Kasumi-1 (cell line): Measurements from ENCODE around the gene PCDHGA4.
"Not testable (repeated sequence)": the region's sequence is repeated elsewhere in the genome, so short reads cannot be mapped to it uniquely, and the experiment has no call there.

Source experiments
- DNase-seq, 2 experiments: peaks; one replicate each; lab custom pipeline; 2025; lab: John Stamatoyannopoulos, UW

Gene PCDHGA4

GRCh38 chr5:141384471-141385267 lies 29.8 kb downstream of the PCDHGA4 start:
- DNase-seq = no peak

GRCh38 chr5:141387557-141388311 lies 32.9 kb downstream of the PCDHGA4 start, which contains the start of gene PCDHGB4:
PCDHGB4 (plus strand) TSS chr5:141387698; CDS start chr5:141387885, 187 bp downstream.
- not testable (repeated sequence) for DNase-seq

DNA sequence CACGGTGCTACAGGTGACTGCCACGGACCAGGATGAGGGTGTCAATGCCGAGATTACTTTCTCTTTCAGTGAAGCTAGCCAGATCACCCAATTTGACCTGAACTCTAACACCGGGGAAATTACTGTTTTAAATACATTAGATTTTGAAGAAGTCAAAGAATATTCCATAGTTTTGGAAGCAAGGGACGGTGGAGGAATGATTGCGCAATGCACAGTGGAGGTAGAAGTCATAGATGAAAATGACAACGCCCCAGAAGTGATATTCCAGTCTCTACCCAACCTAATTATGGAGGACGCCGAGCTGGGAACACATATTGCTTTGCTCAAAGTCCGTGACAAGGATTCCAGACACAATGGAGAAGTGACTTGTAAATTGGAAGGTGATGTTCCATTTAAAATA lies 33.8 kb downstream of the PCDHGA4 start:
- DNase-seq = no peak

DNA sequence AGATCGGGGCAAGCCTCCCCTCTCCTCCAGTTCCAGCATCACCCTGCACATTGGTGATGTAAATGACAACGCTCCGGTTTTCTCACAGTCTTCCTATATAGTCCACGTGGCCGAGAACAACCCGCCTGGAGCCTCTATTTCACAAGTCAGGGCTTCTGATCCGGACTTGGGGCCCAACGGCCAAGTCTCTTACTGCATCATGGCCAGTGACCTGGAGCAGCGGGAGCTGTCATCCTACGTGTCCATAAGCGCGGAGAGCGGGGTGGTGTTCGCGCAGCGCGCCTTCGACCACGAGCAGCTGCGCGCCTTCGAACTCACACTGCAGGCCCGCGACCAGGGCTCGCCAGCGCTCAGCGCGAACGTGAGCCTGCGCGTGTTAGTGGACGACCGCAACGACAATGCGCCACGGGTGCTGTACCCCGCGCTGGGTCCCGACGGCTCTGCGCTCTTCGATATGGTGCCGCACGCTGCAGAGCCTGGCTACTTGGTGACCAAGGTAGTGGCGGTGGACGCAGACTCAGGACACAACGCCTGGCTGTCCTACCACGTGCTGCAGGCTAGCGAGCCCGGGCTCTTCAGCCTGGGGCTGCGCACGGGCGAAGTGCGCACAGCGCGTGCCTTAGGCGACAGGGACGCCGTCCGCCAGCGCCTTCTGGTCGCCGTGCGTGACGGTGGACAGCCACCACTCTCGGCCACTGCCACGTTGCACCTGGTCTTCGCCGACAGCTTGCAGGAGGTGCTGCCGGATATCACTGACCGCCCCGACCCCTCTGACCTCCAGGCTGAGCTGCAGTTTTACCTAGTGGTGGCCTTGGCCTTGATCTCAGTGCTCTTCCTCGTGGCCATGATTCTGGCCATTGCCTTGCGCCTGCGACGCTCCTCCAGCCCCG lies 34.6 kb downstream of the PCDHGA4 start:
- no peak for DNase-seq

DNA sequence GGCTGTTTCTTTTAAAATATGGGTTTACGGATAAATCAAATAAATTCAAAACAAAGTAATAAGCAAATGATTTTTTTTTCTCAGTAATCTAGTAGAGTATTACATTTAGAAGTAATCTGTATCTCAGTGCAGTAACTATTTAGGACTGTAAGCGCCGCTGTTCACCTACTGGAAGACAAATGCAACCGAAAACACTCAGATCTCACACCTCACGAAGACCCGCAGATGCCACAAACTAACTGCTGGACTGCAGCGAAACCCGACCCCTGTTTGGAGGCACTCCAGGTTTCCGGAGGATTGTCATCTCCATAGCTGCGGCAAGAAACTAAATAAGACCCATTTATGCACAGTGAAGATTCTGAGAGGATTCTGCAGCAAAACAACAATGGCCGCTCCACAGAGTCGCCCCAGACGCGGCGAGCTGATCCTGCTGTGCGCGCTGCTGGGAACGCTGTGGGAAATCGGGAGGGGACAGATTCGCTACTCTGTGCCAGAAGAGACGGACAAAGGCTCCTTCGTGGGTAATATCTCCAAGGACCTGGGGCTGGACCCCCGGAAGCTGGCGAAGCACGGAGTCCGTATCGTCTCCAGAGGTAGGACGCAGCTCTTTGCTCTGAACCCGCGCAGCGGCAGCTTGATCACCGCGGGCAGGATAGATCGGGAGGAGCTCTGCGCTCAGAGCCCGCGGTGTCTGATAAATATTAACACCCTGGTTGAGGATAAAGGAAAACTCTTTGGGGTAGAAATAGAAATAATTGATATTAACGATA lies 37.8 kb downstream of the PCDHGA4 start, which contains the start of gene PCDHGA8:
Gene PCDHGA8 (plus strand): TSS at position 205 of the 770 bp plus-strand sequence. CDS start 181 bp downstream, at position 386.
- no peak for DNase-seq

DNA sequence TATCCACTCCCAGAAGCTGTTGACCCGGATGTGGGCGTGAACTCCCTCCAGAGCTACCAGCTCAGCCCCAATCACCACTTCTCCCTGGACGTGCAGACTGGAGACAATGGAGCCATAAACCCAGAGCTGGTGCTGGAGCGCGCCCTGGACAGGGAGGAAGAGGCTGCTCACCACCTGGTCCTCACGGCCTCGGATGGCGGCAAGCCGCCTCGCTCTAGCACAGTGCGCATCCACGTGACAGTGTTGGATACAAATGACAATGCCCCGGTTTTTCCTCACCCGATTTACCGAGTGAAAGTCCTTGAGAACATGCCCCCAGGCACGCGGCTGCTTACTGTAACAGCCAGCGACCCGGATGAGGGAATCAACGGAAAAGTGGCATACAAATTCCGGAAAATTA lies 38.4 kb downstream of the PCDHGA4 start:
- no peak for DNase-seq

DNA sequence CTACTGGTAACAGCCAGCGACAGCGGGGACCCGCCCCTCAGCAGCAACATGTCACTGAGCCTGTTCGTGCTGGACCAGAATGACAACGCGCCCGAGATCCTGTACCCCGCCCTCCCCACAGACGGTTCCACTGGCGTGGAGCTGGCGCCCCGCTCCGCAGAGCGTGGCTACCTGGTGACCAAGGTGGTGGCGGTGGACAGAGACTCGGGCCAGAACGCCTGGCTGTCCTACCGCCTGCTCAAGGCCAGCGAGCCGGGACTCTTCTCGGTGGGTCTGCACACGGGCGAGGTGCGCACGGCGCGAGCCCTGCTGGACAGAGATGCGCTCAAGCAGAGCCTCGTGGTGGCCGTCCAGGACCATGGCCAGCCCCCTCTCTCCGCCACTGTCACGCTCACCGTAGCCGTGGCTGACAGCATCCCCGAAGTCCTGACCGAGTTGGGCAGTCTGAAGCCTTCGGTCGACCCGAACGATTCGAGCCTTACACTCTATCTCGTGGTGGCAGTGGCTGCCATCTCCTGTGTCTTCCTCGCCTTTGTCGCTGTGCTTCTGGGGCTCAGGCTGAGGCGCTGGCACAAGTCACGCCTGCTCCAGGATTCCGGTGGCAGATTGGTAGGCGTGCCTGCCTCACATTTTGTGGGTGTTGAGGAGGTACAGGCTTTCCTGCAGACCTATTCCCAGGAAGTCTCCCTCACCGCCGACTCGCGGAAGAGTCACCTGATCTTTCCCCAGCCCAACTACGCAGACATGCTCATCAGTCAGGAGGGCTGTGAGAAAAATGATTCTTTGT lies 39.8 kb downstream of the PCDHGA4 start:
- DNase-seq = not testable (repeated sequence)

DNA sequence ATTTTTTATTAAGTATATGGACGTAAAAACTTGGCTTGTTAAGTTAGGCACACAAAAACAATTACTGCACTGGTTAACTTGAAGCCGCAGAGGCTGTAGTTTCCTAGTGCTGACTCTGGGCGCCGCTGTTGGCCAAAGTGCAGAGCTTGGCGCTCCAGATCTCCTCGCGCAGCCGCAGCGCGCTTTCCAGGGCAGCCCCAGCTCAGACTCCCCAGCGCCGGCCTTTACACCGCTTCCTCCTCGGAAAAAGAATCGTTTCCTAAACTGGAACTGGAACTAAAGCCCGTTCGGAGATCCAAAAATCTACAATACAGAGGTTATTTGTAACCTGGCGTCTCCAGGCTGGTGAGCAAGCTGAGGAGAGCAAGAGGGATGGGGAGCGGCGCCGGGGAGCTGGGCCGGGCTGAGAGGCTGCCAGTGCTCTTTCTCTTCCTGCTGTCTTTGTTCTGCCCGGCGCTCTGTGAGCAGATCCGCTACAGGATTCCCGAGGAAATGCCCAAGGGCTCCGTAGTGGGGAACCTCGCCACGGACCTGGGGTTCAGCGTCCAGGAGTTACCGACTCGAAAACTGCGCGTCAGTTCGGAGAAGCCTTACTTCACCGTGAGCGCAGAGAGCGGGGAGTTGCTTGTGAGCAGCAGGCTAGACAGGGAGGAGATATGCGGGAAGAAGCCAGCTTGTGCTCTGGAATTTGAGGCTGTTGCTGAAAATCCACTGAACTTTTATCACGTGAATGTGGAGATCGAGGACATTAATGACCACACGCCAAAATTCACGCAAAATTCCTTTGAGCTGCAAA lies 43.1 kb downstream of the PCDHGA4 start, which contains the start of gene PCDHGB5:
Gene PCDHGB5 (plus strand): TSS at position 192 of the 796 bp plus-strand sequence. CDS start 181 bp downstream, at position 373.
- not testable (repeated sequence) for DNase-seq

- DNase-seq = no peak
Observed at GRCh38 chr5:141398608-141399007, 43.8 kb downstream of the PCDHGA4 start.

- DNase-seq = no peak
Observed at GRCh38 chr5:141399555-141400258, 44.9 kb downstream of the PCDHGA4 start.

- DNase-seq = no peak
Observed at GRCh38 chr5:141402553-141403243, 47.9 kb downstream of the PCDHGA4 start, which contains the start of gene PCDHGA9. PCDHGA9 (plus strand) TSS chr5:141402778; CDS start chr5:141402953, 175 bp downstream.

DNA sequence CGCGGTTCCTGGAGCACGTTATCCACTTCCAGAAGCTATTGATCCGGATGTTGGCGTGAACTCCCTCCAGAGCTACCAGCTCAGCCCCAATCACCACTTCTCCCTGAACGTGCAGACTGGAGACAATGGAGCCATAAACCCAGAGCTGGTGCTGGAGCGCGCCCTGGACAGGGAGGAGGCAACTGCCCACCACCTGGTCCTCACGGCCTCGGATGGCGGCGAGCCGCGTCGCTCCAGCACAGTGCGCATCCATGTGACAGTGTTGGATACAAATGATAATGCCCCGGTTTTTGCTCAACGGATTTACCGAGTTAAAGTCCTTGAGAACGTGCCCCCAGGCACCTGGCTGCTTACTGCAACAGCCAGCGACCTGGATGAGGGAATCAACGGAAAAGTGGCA lies 48.6 kb downstream of the PCDHGA4 start:
- DNase-seq = no peak
